B cell (primary cell): ENCODE results near the gene KCNH5. TPM values are rescaled to one million over a fixed set of nuclear protein-coding genes. Genes with fewer than 3 reads are reported as not detected.

Experiments used
- ATAC-seq: fragments of 200-7000 bp; cut with Tn5 transposase; one replicate; pipeline ENCODE4 v1.10.0; 2021; ENCODE audit warnings: low read depth, mild to moderate bottlenecking, moderate number of reproducible peaks, moderate library complexity
- CTCF ChIA-PET: fragments of 350-600 bp; sonication (Branson Sonifier 250); formaldehyde crosslinking; loops from one replicate; lab custom pipeline; 2021; ENCODE audit warnings: antibody characterized with exemption, inconsistent platforms; lab: Charles Lee
- POLR2A ChIA-PET: fragments of 350-600 bp; sonication (Branson Sonifier 250); formaldehyde crosslinking; loops from one replicate; lab custom pipeline; 2021; ENCODE audit warnings: antibody characterized with exemption; lab: Charles Lee
- DNase-seq: peaks from one replicate; pipeline ENCODE4 v3.0.0; 2013
- H2AFZ ChIP-seq: 2 replicates; pipeline ENCODE4 v1.6.1; 2012; ENCODE audit warnings: mild to moderate bottlenecking, low read depth, low read length; ENCODE audit not compliant: insufficient read depth, poor library complexity, severe bottlenecking
- H3K27ac ChIP-seq, 2 donors: 1 replicate in 1 of 2; 2 replicates in 1 of 2; pipeline ENCODE4 v1.5.1; 2012 to 2013; ENCODE audit warnings: low read length in 2 of 2, mild to moderate bottlenecking in 2 of 2, moderate library complexity in 1 of 2
- H3K27me3 ChIP-seq, 4 experiments: fragments of 200-600 bp in 1 of 4; sonication (generic) in 1 of 4; replicated peaks in 1 of 4; 1 replicate in 2 of 4; 2 replicates in 2 of 4; pipeline versions ENCODE4 v1.6.1 to v1.7.0; 2013 to 2016; ENCODE audit warnings: low read length in 3 of 4, mild to moderate bottlenecking in 2 of 4, mixed read lengths in 1 of 4, moderate library complexity in 1 of 4; ENCODE audit not compliant: insufficient read depth in 4 of 4, control insufficient read depth in 3 of 4; ENCODE audit errors: control extremely low read depth in 1 of 4
- H3K36me3 ChIP-seq, 2 experiments: replicated peaks in 1 of 2; 1 replicate in 1 of 2; 2 replicates in 1 of 2; pipeline versions ENCODE4 v1.6.1 to v1.7.1; 2013; ENCODE audit warnings: low read length in 1 of 2; ENCODE audit not compliant: insufficient read depth in 2 of 2, control insufficient read depth in 1 of 2; ENCODE audit errors: control extremely low read depth in 1 of 2, extremely low read depth in 1 of 2
- H3K4me1 ChIP-seq, 2 donors: fragments of 200-600 bp in 1 of 2; sonication (generic) in 1 of 2; 1 replicate in 1 of 2; 2 replicates in 1 of 2; pipeline versions ENCODE4 v1.5.1 to v1.6.1; 2013 to 2017; ENCODE audit warnings: low read length in 2 of 2; ENCODE audit not compliant: control insufficient read depth in 2 of 2, insufficient read depth in 2 of 2
- H3K4me2 ChIP-seq: replicated peaks from 2 replicates; pipeline ENCODE3; 2012; ENCODE audit warnings: mild to moderate bottlenecking, low read depth, low read length; ENCODE audit not compliant: poor library complexity, severe bottlenecking
- H3K4me3 ChIP-seq, 5 experiments: fragments of 200-600 bp in 1 of 5; sonication (generic) in 1 of 5; 1 replicate in 3 of 5; 2 replicates in 2 of 5; pipeline versions ENCODE4 v1.5.1 to v1.7.0; 2011 to 2016; ENCODE audit warnings: low read length in 4 of 5, mild to moderate bottlenecking in 4 of 5, low read depth in 2 of 5, control low read depth in 1 of 5, moderate library complexity in 1 of 5; ENCODE audit not compliant: insufficient read depth in 1 of 5; ENCODE audit errors: control extremely low read depth in 1 of 5, extremely low read depth in 1 of 5
- H3K79me2 ChIP-seq: fragments of 200-600 bp; sonication (generic); one replicate; pipeline ENCODE4 v1.6.0; 2016; ENCODE audit warnings: low read length; ENCODE audit not compliant: control insufficient read depth, insufficient read depth
- H3K9ac ChIP-seq: fragments of 200-600 bp; sonication (generic); 2 replicates; pipeline ENCODE4 v1.6.1; 2017; ENCODE audit warnings: mild to moderate bottlenecking, low read length, moderate library complexity
- H3K9me3 ChIP-seq, 3 donors: one replicate each; pipeline versions ENCODE4 v1.6.1 to v1.7.1; 2013; ENCODE audit warnings: low read length in 2 of 3; ENCODE audit not compliant: control insufficient read depth in 2 of 3, insufficient read depth in 1 of 3; ENCODE audit errors: control extremely low read depth in 1 of 3
- H4K20me1 ChIP-seq: 2 replicates; pipeline ENCODE4 v1.6.0; 2012; ENCODE audit warnings: mild to moderate bottlenecking, low read length; ENCODE audit not compliant: insufficient read depth, control insufficient read depth, poor library complexity, severe bottlenecking
- H3K27ac Mint-ChIP-seq: one replicate; pipeline ENCODE4 v1.8.0; 2021; ENCODE audit warnings: mixed read lengths
- H3K27me3 Mint-ChIP-seq: one replicate; pipeline ENCODE4 v1.8.0; 2021; ENCODE audit warnings: mixed read lengths
- H3K4me1 Mint-ChIP-seq: one replicate; pipeline ENCODE4 v1.8.0; 2021; ENCODE audit warnings: mixed read lengths
- H3K4me3 Mint-ChIP-seq: one replicate; pipeline ENCODE4 v1.8.0; 2021; ENCODE audit warnings: mixed read lengths
- H3K9me3 Mint-ChIP-seq: one replicate; pipeline ENCODE4 v1.8.0; 2022; ENCODE audit warnings: mixed read lengths; ENCODE audit not compliant: insufficient read depth
- EZH2 ChIP-seq: IDR thresholded peaks from 2 replicates; pipeline ENCODE4 v1.6.1; 2012; ENCODE audit warnings: borderline replicate concordance, low read depth, mild to moderate bottlenecking, moderate library complexity, low read length; ENCODE audit not compliant: insufficient read depth, poor library complexity, severe bottlenecking
- WGBS: methylation state at CpG from one replicate; pipeline ENCODE4 v1.1.5; 2013; ENCODE audit warnings: missing lambda C conversion rate; ENCODE audit not compliant: insufficient coverage; 5-methylcytosine and 5-hydroxymethylcytosine counted together
- intact Hi-C: fragments of 100-400 bp; cut with micrococcal nuclease; formaldehyde crosslinking; loops from one replicate; pipeline ENCODE4 v1.10.0; 2022
- polyA plus RNA-seq: library from polyadenylated mRNA; depleted of rRNA; stranded (reverse); fragments of >200 nt; gene quantifications from 2 replicates; pipeline ENCODE4 v1.2.3, GENCODE V29; 2012
- total RNA-seq, 2 donors: library from RNA; stranded (reverse); fragments of 120-200 nt in 1 of 2; gene quantifications; 1 replicate in 1 of 2; 2 replicates in 1 of 2; pipeline versions ENCODE4 v1.2.3 to v1.2.4, GENCODE V29; 2013 to 2022
- TF ChIP-seq, protein P1 (sequence below): fragments of 200-600 bp; IDR thresholded peaks from one replicate; pipeline ENCODE4 v1.8.0; 2022; ENCODE audit warnings: antibody characterized with exemption, mild to moderate bottlenecking

KCNH5 gene
- total and polyA plus RNA-seq, 2 donors (not counting 1 experiment from before 2014, with no cell fraction given), result not detected

- Mint-ChIP-seq H3K4me3 (no peak overlapping the region), H3K27ac (no peak overlapping the region), H3K4me1 (no peaks in the 10 kb centered on the region), H3K9me3 (peaks cover 14% of the 10 kb centered on the region), H3K27me3 (no peaks in the 10 kb centered on the region)
- Histone ChIP-seq H3K4me1 (no peaks in the 10 kb centered on the region), H3K4me3 (no peak overlapping the region), H3K27ac (no peak overlapping the region), H3K27me3 (no peaks in the 10 kb centered on the region), H3K4me2 (no peak overlapping the region), H3K79me2 (no peaks in the 10 kb centered on the region), H2AFZ (no peak overlapping the region), H3K36me3 (no peaks in the 10 kb centered on the region), H3K9me3 (peaks cover 0 to 3% (median 0%) of the 10 kb centered on the region in 3 donors), H4K20me1 (no peaks in the 10 kb centered on the region), H3K9ac (no peak overlapping the region)
- no peak for DNase-seq
- ATAC-seq, result no peak
- TF ChIP-seq EZH2, result no peak
- TF ChIP-seq, protein P1, sequence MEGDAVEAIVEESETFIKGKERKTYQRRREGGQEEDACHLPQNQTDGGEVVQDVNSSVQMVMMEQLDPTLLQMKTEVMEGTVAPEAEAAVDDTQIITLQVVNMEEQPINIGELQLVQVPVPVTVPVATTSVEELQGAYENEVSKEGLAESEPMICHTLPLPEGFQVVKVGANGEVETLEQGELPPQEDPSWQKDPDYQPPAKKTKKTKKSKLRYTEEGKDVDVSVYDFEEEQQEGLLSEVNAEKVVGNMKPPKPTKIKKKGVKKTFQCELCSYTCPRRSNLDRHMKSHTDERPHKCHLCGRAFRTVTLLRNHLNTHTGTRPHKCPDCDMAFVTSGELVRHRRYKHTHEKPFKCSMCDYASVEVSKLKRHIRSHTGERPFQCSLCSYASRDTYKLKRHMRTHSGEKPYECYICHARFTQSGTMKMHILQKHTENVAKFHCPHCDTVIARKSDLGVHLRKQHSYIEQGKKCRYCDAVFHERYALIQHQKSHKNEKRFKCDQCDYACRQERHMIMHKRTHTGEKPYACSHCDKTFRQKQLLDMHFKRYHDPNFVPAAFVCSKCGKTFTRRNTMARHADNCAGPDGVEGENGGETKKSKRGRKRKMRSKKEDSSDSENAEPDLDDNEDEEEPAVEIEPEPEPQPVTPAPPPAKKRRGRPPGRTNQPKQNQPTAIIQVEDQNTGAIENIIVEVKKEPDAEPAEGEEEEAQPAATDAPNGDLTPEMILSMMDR, result no peak
- intact Hi-C loops, result no loop called here
- CTCF ChIA-PET, result no interaction called here
- no CpG with 5 or more reads among the region's 1 CpG for WGBS
- POLR2A ChIA-PET, result no interaction called here
These were observed 383.4 kb downstream of the KCNH5 start for GRCh38 chr14:62661818-62662217.

GRCh38 chr14:62658631-62659030, 386.6 kb downstream of the KCNH5 start:
- no peaks in the 10 kb centered on the region for H3K79me2 ChIP-seq
- Mint-ChIP-seq H3K27me3 (no peaks in the 10 kb centered on the region), H3K9me3 (peaks cover 14% of the 10 kb centered on the region), H3K27ac (no peak overlapping the region), H3K4me1 (no peaks in the 10 kb centered on the region), H3K4me3 (no peak overlapping the region)
- H3K9me3 ChIP-seq, result peaks cover 0 to 3% (median 0%) of the 10 kb centered on the region in 3 donors
- H3K36me3 ChIP-seq, result no peaks in the 10 kb centered on the region
- H3K9ac ChIP-seq, result no peak overlapping the region
- no peak overlapping the region for H3K27ac ChIP-seq
- WGBS, result no CpG with 5 or more reads among the region's 2 CpGs
- ATAC-seq (no peak), DNase-seq (no peak)
- no peaks in the 10 kb centered on the region for H3K4me1 ChIP-seq
- H3K27me3 ChIP-seq, result no peaks in the 10 kb centered on the region
- intact Hi-C loops, result no loop called here
- no peaks in the 10 kb centered on the region for H4K20me1 ChIP-seq
- ChIA-PET POLR2A (no interaction called here), CTCF (no interaction called here)
- H2AFZ ChIP-seq, result no peak overlapping the region
- TF ChIP-seq, protein P1, result no peak
- no peak for TF ChIP-seq EZH2
- no peak overlapping the region for H3K4me2 ChIP-seq
- H3K4me3 ChIP-seq, result no peak overlapping the region
